ENCODE measurements around the gene PRCP.

PRCP gene

GRCh38 chr11:82937554-82937953 lies 37.3 kb upstream of the PRCP start:
- H3K4me3 ChIP-seq (ENCODE audit: low read depth, low read length), result no peak overlapping the region
- no peak for TF ChIP-seq CTCF (IDR thresholded peaks at IDR 0.05; ENCODE audit: borderline replicate concordance, insufficient read depth, low read depth, low read length)

- H3K4me3 ChIP-seq (ENCODE audit: low read depth, low read length), result no peak overlapping the region
These were observed 36.0 kb upstream of the PRCP start for GRCh38 chr11:82936261-82936660.

GRCh38 chr11:82932564-82932963 lies 32.3 kb upstream of the PRCP start:
- TF ChIP-seq CTCF (IDR thresholded peaks at IDR 0.05; ENCODE audit: borderline replicate concordance, insufficient read depth, low read depth, low read length), result no peak
- H3K4me3 ChIP-seq (ENCODE audit: low read depth, low read length), result no peak overlapping the region

More at GRCh38 chr11:82936261-82936660, 36.0 kb upstream of the PRCP start:
- TF ChIP-seq CTCF (IDR thresholded peaks at IDR 0.05; ENCODE audit: borderline replicate concordance, insufficient read depth, low read depth, low read length), result no peak

- no peak for TF ChIP-seq CTCF (IDR thresholded peaks at IDR 0.05; ENCODE audit: borderline replicate concordance, insufficient read depth, low read depth, low read length)
These were observed 30.5 kb upstream of the PRCP start for GRCh38 chr11:82930734-82931133.

GRCh38 chr11:82930229-82930628 lies 30.0 kb upstream of the PRCP start:
- H3K4me3 ChIP-seq (ENCODE audit: low read depth, low read length), result no peak overlapping the region
- no peak for TF ChIP-seq CTCF (IDR thresholded peaks at IDR 0.05; ENCODE audit: borderline replicate concordance, insufficient read depth, low read depth, low read length)

More at GRCh38 chr11:82930734-82931133, 30.5 kb upstream of the PRCP start:
- no peak overlapping the region for H3K4me3 ChIP-seq (ENCODE audit: low read depth, low read length)

- TF ChIP-seq CTCF (IDR thresholded peaks at IDR 0.05; ENCODE audit: borderline replicate concordance, insufficient read depth, low read depth, low read length), result no peak
- H3K4me3 ChIP-seq (ENCODE audit: low read depth, low read length), result no peak overlapping the region
These were observed 28.9 kb upstream of the PRCP start for GRCh38 chr11:82929121-82929520.

- TF ChIP-seq CTCF (IDR thresholded peaks at IDR 0.05; ENCODE audit: borderline replicate concordance, insufficient read depth, low read depth, low read length), result peak; percentile 53; the same call in 1 of the 2 replicates
- no peak overlapping the region for H3K4me3 ChIP-seq (ENCODE audit: low read depth, low read length)
These were observed 27.1 kb upstream of the PRCP start for GRCh38 chr11:82927264-82927880.

Measured in GM12875 (cell line).